Prostate gland (tissue), 2 donors: ENCODE measurements around the gene FBN3. TPM values are rescaled to one million over a fixed set of nuclear protein-coding genes. Genes with fewer than 3 reads are reported as not detected.
"Not testable (repeated sequence)": the region's sequence is repeated elsewhere in the genome, so short reads cannot be mapped to it uniquely, and the experiment has no call there.

Experiments used
- DNase-seq: peaks from one replicate; pipeline ENCODE4 v3.0.0-alpha.2; 2019; ENCODE audit warnings: low spot score
- H3K27ac ChIP-seq, 2 donors: fragments of 200-600 bp; sonication (generic); 2 replicates each; pipeline ENCODE4 v1.5.1; 2017 to 2019
- H3K27me3 ChIP-seq: fragments of 200-600 bp; sonication (generic); replicated peaks from 2 replicates; pipeline ENCODE4 v1.5.1; 2019; ENCODE audit not compliant: insufficient read depth
- H3K36me3 ChIP-seq, 2 donors: fragments of 200-600 bp; sonication (generic); 1 replicate in 1 of 2; 2 replicates in 1 of 2; pipeline versions ENCODE4 v1.5.1 to v1.8.1; 2017 to 2019
- H3K4me1 ChIP-seq: fragments of 200-600 bp; sonication (generic); replicated peaks from 2 replicates; pipeline ENCODE4 v1.5.1; 2019
- H3K4me3 ChIP-seq, 2 donors: fragments of 200-600 bp; sonication (generic); 2 replicates each; pipeline ENCODE4 v1.5.1; 2017 to 2019
- H3K9me3 ChIP-seq: fragments of 200-600 bp; sonication (generic); 2 replicates; pipeline ENCODE4 v1.5.1; 2017
- CTCF ChIP-seq, 4 experiments: fragments of 200-600 bp in 2 of 4; fragments of 450-650 bp in 2 of 4; sonication (generic) in 2 of 4; IDR thresholded peaks; 1 replicate in 3 of 4; 2 replicates in 1 of 4; pipeline ENCODE4 v1.5.1; 2016 to 2019; ENCODE audit warnings: antibody characterized with exemption in 4 of 4, mild to moderate bottlenecking in 2 of 4, moderate library complexity in 2 of 4
- POLR2A ChIP-seq: fragments of 450-650 bp; IDR thresholded peaks from one replicate; pipeline ENCODE4 v1.6.1; 2016; ENCODE audit warnings: antibody characterized with exemption, mild to moderate bottlenecking
- POLR2AphosphoS5 ChIP-seq: sonication (generic); formaldehyde crosslinking; IDR thresholded peaks from one replicate; pipeline ENCODE4 v1.6.1; 2017; ENCODE audit warnings: antibody characterized with exemption
- WGBS: methylation state at CpG from one replicate; pipeline ENCODE4 v1.1.5; 2018; 5-methylcytosine and 5-hydroxymethylcytosine counted together
- intact Hi-C: fragments of 100-400 bp; cut with DNase I; formaldehyde crosslinking; loops from one replicate; pipeline ENCODE4 v1.14.2; 2022
- total RNA-seq, 2 donors: library from RNA; depleted of rRNA; stranded (reverse); fragments of >200 nt; gene quantifications; one replicate each; pipeline ENCODE4 v1.1.0, GENCODE V29; 2016

The FBN3 gene
- total RNA-seq, 2 donors from 2014 or later, result 3.1 to 5.2 TPM

DNA sequence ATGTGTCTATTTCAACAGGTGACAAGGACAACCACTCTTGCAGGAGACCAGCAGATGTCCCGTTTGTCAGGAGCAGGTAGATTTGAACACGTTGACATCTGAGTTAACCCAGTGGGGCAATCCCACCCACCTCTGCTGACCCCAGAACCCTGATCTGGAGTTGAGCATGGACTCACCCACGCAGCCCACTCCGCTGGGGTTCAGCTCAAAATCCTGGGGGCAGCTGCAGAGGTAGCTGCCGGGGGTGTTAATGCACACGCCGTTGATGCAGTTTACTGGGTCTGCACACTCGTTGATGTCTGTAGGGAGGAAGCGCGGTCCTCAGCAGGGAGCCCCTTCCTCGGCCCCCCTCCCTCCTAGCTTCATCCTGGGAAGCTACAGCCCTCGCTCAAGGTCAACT lies 39.9 kb downstream of the FBN3 start:
- no peaks in the 10 kb centered on the region for H3K4me1 ChIP-seq
- intact Hi-C loops, result no loop called here
- no peaks in the 10 kb centered on the region for H3K36me3 ChIP-seq
- H3K9me3 ChIP-seq, result no peaks in the 10 kb centered on the region
- WGBS, result 75% methylated on average over 12 of the region's 12 CpGs
- H3K27me3 ChIP-seq, result no peaks in the 10 kb centered on the region
- H3K4me3 ChIP-seq, result no peak overlapping the region
- DNase-seq, result no peak
- H3K27ac ChIP-seq, result no peak overlapping the region
- no peak for TF ChIP-seq POLR2AphosphoS5

GRCh38 chr19:8108560-8109445 lies 40.6 kb downstream of the FBN3 start:
- no peak for DNase-seq
- no peaks in the 10 kb centered on the region for H3K36me3 ChIP-seq
- intact Hi-C loops, result no loop called here
- no peaks in the 10 kb centered on the region for H3K4me1 ChIP-seq
- H3K4me3 ChIP-seq, result no peak overlapping the region
- H3K27me3 ChIP-seq, result no peaks in the 10 kb centered on the region
- no peaks in the 10 kb centered on the region for H3K9me3 ChIP-seq
- 94% methylated on average over 19 of the region's 19 CpGs for WGBS
- TF ChIP-seq POLR2A (no peak), POLR2AphosphoS5 (no peak), CTCF (IDR thresholded peaks at IDR 0.05) (no peak)
- H3K27ac ChIP-seq, result no peak overlapping the region

GRCh38 chr19:8107301-8107903 lies 42.0 kb downstream of the FBN3 start:
- H3K4me1 ChIP-seq, result no peaks in the 10 kb centered on the region

DNA sequence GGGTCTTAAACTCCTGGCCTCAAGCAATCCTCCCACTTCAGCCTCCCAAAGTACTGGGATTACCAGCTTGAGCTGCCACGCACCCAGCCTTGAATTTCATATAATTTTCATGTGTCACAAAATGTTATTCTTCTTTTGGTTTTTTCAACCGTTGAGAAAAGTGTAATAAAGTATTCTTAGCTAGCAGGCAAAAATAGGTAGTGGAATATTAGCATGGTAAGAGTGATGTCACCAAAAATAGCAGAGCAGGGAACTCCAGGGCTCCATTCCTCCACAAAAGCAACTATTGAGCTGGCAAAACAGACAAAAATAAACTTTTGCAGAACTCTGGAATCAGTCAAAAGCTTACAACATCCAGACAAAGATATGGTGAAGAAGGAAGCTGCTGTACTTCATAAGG lies 43.9 kb downstream of the FBN3 start:
- intact Hi-C loops, result no loop called here
- H3K27me3 ChIP-seq, result no peaks in the 10 kb centered on the region
- no peak for TF ChIP-seq POLR2A
- no peak for TF ChIP-seq POLR2AphosphoS5
- no peak for TF ChIP-seq CTCF (IDR thresholded peaks at IDR 0.05)

More at GRCh38 chr19:8107301-8107903, 42.0 kb downstream of the FBN3 start:
- no peak for DNase-seq
- H3K9me3 ChIP-seq, result no peaks in the 10 kb centered on the region
- TF ChIP-seq POLR2A (no peak), POLR2AphosphoS5 (no peak), CTCF (IDR thresholded peaks at IDR 0.05) (no peak)
- intact Hi-C loops, result no loop called here
- no peaks in the 10 kb centered on the region for H3K36me3 ChIP-seq
- no peak overlapping the region for H3K27ac ChIP-seq
- H3K27me3 ChIP-seq, result no peaks in the 10 kb centered on the region
- H3K4me3 ChIP-seq, result no peak overlapping the region
- WGBS, result 81% methylated on average over 2 of the region's 2 CpGs

DNA sequence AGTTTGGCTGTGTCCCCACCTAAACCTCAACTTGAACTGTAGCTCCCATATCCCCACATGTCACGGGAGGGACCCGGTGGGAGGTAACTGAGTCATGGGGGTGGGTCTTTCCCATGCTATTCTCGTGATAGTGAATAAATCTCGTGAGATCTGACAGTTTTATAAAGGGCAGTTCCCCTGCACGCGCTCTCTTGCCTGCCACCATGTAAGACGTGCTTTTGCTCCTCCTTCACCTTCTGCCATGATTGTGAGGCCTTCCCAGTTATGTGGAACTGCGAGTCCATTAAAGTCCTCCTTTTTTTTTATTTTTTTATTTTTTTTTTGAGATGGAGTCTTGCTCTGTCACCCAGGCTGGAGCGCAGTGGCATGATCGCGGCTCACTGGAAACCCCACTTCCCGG lies 47.5 kb downstream of the FBN3 start:
- H3K27me3 ChIP-seq, H3K4me3 ChIP-seq, H3K4me1 ChIP-seq, H3K9me3 ChIP-seq, intact Hi-C loops, H3K36me3 ChIP-seq, H3K27ac ChIP-seq, DNase-seq: not testable (repeated sequence)
- WGBS, result 81% methylated on average over 12 of the region's 12 CpGs

More for the DNA sequence above, 43.9 kb downstream of the FBN3 start:
- no peak for DNase-seq
- H3K36me3 ChIP-seq, result no peaks in the 10 kb centered on the region
- no peaks in the 10 kb centered on the region for H3K4me1 ChIP-seq
- no peak overlapping the region for H3K4me3 ChIP-seq
- H3K9me3 ChIP-seq, result no peaks in the 10 kb centered on the region
- H3K27ac ChIP-seq, result no peak overlapping the region
- 92% methylated on average over 2 of the region's 2 CpGs for WGBS
